ENCODE measurements around the gene GABBR1.

DNA sequence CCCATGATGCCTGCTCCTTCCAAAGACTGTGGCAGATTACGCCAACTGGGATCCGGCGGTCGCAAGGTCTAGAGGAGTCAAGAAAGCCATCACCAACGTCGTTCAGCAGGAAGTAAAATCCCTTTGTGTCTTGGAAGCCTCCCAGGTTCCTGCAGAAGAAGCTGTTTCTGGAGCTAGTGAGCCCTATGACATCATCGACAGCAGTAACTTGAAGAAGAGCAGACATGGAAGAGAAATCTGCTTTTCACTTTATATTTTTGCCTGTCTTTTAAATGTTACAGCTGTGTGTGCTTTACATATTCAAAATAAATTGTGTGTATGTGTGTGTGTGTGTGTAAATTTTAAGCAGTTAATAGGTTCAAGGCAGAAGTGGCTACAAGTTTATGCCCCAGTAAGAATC, 55.4 kb downstream of the GABBR1 start:
- TF ChIP-seq, protein P1, sequence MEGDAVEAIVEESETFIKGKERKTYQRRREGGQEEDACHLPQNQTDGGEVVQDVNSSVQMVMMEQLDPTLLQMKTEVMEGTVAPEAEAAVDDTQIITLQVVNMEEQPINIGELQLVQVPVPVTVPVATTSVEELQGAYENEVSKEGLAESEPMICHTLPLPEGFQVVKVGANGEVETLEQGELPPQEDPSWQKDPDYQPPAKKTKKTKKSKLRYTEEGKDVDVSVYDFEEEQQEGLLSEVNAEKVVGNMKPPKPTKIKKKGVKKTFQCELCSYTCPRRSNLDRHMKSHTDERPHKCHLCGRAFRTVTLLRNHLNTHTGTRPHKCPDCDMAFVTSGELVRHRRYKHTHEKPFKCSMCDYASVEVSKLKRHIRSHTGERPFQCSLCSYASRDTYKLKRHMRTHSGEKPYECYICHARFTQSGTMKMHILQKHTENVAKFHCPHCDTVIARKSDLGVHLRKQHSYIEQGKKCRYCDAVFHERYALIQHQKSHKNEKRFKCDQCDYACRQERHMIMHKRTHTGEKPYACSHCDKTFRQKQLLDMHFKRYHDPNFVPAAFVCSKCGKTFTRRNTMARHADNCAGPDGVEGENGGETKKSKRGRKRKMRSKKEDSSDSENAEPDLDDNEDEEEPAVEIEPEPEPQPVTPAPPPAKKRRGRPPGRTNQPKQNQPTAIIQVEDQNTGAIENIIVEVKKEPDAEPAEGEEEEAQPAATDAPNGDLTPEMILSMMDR (IDR thresholded peaks at IDR 0.05): no peak
- no peak for TF ChIP-seq POLR2AphosphoS5 (IDR thresholded peaks at IDR 0.05)
- no peak for TF ChIP-seq POLR2A (IDR thresholded peaks at IDR 0.05)

Measured in breast epithelium (tissue), 3 donors.